K562 (cell line): Measurements from ENCODE around the gene ZBTB26. TPM values are rescaled to one million over a fixed set of nuclear protein-coding genes. Genes with fewer than 3 reads are reported as not detected.
A peak's percentile ranks its signal among the peaks of the same experiment; 100 is the strongest.

Experiments
- CEBPZ ChIP-seq: fragments of 150-350 bp; IDR thresholded peaks from 2 replicates; pipeline ENCODE4 v1.6.1; 2014; ENCODE audit warnings: low read depth, mild to moderate bottlenecking, low read length, borderline replicate concordance
- CHAMP1 ChIP-seq: fragments of 450-650 bp; IDR thresholded peaks from 2 replicates; pipeline ENCODE4 v1.6.1; 2016; ENCODE audit warnings: mild to moderate bottlenecking
- HDAC2 ChIP-seq: fragments of 450-650 bp; IDR thresholded peaks from 2 replicates; pipeline ENCODE4 v1.6.1; 2016; ENCODE audit warnings: mild to moderate bottlenecking
- SAP30 ChIP-seq: fragments of 200-600 bp; sonication (generic); IDR thresholded peaks from 2 replicates; pipeline ENCODE4 v1.6.1; 2012; ENCODE audit warnings: borderline replicate concordance, low read depth, mild to moderate bottlenecking, moderate library complexity, low read length, control low read depth, inconsistent platforms; ENCODE audit not compliant: insufficient read depth, poor library complexity, severe bottlenecking
- SMARCC2 ChIP-seq: fragments of 450-650 bp; IDR thresholded peaks from 2 replicates; pipeline ENCODE4 v1.6.1; 2017; ENCODE audit warnings: antibody characterized with exemption, moderate library complexity, mild to moderate bottlenecking, low read depth
- SREBF1 ChIP-seq: fragments of 150-350 bp; IDR thresholded peaks from 2 replicates; pipeline ENCODE4 v1.6.1; 2014; ENCODE audit warnings: antibody characterized with exemption, low read depth, low read length, borderline replicate concordance
- ZNF140 ChIP-seq: fragments of 250-450 bp; sonication (Bioruptor Pico); IDR thresholded peaks from 2 replicates; pipeline ENCODE4 v1.8.0; 2021; ENCODE audit warnings: moderate library complexity, mild to moderate bottlenecking, inconsistent platforms
- polyA plus RNA-seq, 8 experiments: library from polyadenylated mRNA; depleted of rRNA in 4 of 8; stranded (reverse) in 5 of 8; unstranded in 3 of 8; fragments of >200 nt; fragmentation: Nextera tagmentation in 2 of 8; fragmentation: Illumina TruSeq in 1 of 8; extraction: Ambion mirVana in 2 of 8; extraction: Trizol in 1 of 8; gene quantifications; 2 replicates each; pipeline versions ENCODE4 v1.2.1 to v1.2.3, GENCODE V29; 2011 to 2014; ENCODE audit warnings: inconsistent platforms in 1 of 8, missing spikeins in 1 of 8
- total RNA-seq, 7 experiments: library from RNA; depleted of rRNA in 6 of 7; stranded (reverse); fragments of >200 nt in 6 of 7; fragmentation: Illumina TruSeq in 2 of 7; extraction: Trizol in 2 of 7; gene quantifications; 2 replicates each; pipeline versions ENCODE4 v1.2.1 to v1.2.3, GENCODE V29; 2011 to 2021; ENCODE audit warnings: low replicate concordance in 1 of 7
- TF ChIP-seq, protein P1 (sequence below): sonication (generic); formaldehyde crosslinking; IDR thresholded peaks from 2 replicates; pipeline ENCODE4 v1.8.0; 2022; ENCODE audit warnings: missing genetic modification reagents, mild to moderate bottlenecking, borderline replicate concordance

The ZBTB26 gene
- total and polyA plus RNA-seq, 9 of the 15 experiments (the other 6 are each of a cell fraction or from before 2014, with no cell fraction given): 2.4 to 20.7 (median 5.0) TPM

DNA sequence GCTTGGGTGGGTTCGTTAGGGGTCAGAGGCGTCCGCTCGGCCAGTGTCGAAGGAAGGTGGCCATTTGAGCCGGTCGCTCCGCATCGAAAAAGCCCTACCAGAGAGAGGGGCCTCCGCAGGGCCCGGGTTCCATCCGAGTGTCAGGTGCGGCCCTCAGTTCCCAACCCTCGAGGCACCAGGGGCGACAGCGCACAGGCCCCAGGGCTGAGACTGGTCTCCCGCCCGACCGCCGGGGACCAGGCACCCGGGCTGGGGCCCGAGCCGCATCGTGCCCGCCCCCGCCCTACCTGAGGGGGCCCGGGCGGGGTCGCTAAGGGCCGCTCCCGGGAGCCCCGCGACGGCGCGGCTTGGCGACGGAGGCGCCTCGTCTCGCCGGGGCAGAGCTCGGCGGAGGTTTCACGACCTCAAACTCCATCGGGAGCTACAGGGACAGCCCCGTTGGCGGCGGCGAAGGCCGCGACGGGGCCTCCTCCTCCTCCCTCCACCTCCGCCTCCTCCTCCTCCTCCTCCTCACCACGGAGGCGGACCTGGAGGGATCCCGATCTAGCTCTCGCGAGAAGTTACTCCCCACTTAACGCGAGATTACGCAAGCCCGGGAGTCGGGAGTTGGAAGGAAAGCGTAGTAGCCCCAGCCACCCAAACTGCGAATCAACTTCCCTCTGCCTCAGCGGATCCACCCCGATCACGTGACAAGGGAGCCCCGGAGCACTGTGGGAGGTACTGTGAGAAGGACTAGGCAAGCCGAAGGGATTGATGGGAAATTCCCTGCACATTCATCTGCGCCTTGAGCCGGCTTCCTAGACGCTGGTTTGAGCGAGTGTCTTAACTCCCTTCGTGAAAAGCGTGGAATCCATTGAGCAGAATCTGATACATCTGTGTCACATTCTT is 26.2 kb downstream of the ZBTB26 start, which contains the start of gene RC3H2 (continued):
- TF ChIP-seq CEBPZ (peak; percentile 30; the same call in 1 of the 2 replicates), HDAC2 (peak; percentile 96), SREBF1 (0 out of 2 replicates have a peak, but pooled peaks have one; percentile 66), CHAMP1 (peak; percentile 75; the same call in 1 of the 2 replicates), SMARCC2 (no peak), SAP30 (peak; percentile 40), ZNF140 (CRISPR knock-in tag) (no peak)
- TF ChIP-seq, protein P1, sequence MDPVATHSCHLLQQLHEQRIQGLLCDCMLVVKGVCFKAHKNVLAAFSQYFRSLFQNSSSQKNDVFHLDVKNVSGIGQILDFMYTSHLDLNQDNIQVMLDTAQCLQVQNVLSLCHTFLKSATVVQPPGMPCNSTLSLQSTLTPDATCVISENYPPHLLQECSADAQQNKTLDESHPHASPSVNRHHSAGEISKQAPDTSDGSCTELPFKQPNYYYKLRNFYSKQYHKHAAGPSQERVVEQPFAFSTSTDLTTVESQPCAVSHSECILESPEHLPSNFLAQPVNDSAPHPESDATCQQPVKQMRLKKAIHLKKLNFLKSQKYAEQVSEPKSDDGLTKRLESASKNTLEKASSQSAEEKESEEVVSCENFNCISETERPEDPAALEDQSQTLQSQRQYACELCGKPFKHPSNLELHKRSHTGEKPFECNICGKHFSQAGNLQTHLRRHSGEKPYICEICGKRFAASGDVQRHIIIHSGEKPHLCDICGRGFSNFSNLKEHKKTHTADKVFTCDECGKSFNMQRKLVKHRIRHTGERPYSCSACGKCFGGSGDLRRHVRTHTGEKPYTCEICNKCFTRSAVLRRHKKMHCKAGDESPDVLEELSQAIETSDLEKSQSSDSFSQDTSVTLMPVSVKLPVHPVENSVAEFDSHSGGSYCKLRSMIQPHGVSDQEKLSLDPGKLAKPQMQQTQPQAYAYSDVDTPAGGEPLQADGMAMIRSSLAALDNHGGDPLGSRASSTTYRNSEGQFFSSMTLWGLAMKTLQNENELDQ (CRISPR knock-in tag): no peak
